ENCODE data around the gene WFDC9. TPM values are rescaled to one million over a fixed set of nuclear protein-coding genes. Genes with fewer than 3 reads are reported as not detected.
"Not testable (repeated sequence)": the region's sequence is repeated elsewhere in the genome, so short reads cannot be mapped to it uniquely, and the experiment has no call there.

The WFDC9 gene
- not detected for total RNA-seq (ENCODE audit: unreplicated experiment)
- long read RNA-seq = 0 reads

DNA sequence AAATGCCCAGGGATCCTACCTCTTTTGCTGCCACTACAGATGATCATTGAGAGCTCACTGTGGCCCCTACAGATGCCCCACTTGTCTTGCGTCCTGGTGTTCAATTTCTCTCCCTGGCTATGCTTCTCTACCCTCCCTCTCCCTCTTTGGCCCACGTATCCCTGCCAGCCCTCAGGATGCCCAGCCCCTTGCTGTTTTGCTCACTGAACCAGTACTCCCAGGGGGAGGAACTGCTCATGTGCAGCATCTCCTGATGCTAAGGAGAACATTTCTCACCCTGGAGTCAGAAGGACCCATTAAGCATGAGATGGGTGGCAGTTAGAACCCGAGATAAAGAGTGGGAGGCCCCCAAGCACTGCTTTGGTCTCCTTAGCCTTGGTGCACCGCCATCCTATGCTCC is at the start of gene WFDC9:
TSS of gene WFDC9 (minus strand) at position 101 of the 400 bp plus-strand sequence. CDS start 21,103 bp downstream, outside the sequence.
- DNase-seq = no peak
- no peaks in the 10 kb centered on the region for H3K9me3 Mint-ChIP-seq (ENCODE audit: unreplicated experiment)
- H3K27ac Mint-ChIP-seq (ENCODE audit: unreplicated experiment) = no peak within 1 kb of the TSS
- no peaks in the 10 kb centered on the region for H3K4me1 Mint-ChIP-seq (ENCODE audit: low read depth, unreplicated experiment)
- peaks cover 3% of the 10 kb centered on the region for H3K27me3 Mint-ChIP-seq (ENCODE audit: unreplicated experiment)
- H3K4me3 Mint-ChIP-seq (ENCODE audit: unreplicated experiment) = no peak within 1 kb of the TSS
- H3K36me3 Mint-ChIP-seq (ENCODE audit: unreplicated experiment) = no peaks in the 10 kb centered on the region
- TF ChIP-seq, protein P1, sequence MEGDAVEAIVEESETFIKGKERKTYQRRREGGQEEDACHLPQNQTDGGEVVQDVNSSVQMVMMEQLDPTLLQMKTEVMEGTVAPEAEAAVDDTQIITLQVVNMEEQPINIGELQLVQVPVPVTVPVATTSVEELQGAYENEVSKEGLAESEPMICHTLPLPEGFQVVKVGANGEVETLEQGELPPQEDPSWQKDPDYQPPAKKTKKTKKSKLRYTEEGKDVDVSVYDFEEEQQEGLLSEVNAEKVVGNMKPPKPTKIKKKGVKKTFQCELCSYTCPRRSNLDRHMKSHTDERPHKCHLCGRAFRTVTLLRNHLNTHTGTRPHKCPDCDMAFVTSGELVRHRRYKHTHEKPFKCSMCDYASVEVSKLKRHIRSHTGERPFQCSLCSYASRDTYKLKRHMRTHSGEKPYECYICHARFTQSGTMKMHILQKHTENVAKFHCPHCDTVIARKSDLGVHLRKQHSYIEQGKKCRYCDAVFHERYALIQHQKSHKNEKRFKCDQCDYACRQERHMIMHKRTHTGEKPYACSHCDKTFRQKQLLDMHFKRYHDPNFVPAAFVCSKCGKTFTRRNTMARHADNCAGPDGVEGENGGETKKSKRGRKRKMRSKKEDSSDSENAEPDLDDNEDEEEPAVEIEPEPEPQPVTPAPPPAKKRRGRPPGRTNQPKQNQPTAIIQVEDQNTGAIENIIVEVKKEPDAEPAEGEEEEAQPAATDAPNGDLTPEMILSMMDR (IDR thresholded peaks at IDR 0.05; ENCODE audit: partially characterized antibody, unreplicated experiment) = no peak

DNA sequence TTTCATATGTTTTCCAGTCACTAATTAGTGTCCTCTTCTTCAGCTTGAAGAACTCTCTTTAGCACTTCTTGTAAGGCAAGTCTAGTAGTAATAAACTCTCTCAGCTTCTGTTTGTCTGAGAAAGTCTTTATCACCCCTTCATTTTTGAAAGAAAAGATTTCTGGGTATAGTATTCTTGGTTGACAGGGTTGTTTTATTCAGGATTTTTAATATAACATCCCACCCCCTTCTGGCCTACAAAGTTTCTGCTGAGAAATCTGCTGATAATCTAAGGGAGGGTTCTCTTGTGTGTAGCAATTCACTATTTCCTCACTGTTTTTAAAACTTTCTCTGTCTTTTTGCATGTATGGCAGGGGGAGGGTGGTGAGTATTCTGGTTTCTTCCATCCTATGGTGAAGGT is 48.6 kb upstream of the WFDC9 start:
- TF ChIP-seq, protein P1 (IDR thresholded peaks at IDR 0.05; ENCODE audit: partially characterized antibody, unreplicated experiment) = no peak

DNA sequence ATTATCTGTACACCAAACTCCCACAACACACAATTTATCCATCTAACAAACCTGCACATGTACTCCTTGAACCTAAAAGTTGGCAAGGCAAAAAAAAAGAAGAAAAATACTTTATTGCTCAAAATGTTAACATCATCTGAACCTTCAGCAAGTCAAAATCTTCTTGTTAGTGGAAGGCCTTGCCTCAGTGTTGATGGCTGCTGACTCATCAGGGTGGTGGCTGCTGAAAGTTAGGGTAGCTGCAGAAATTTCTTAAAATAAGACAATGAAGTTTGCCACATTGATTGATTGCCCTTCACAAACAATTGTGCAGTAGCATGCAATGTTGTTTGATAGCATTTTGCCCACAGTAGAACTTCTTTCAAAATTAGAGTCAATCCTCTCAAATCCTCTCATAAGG is 41.7 kb upstream of the WFDC9 start:
- Mint-ChIP-seq H3K9me3 (ENCODE audit: unreplicated experiment) (no peaks in the 10 kb centered on the region), H3K36me3 (ENCODE audit: unreplicated experiment) (peaks cover 5% of the 10 kb centered on the region), H3K4me3 (ENCODE audit: unreplicated experiment) (no peak overlapping the region), H3K4me1 (ENCODE audit: low read depth, unreplicated experiment) (no peaks in the 10 kb centered on the region), H3K27me3 (ENCODE audit: unreplicated experiment) (no peaks in the 10 kb centered on the region), H3K27ac (ENCODE audit: unreplicated experiment) (no peak overlapping the region)
- DNase-seq = no peak
- TF ChIP-seq, protein P1 (IDR thresholded peaks at IDR 0.05; ENCODE audit: partially characterized antibody, unreplicated experiment) = no peak

More for the DNA sequence above, 48.6 kb upstream of the WFDC9 start:
- H3K27ac Mint-ChIP-seq (ENCODE audit: unreplicated experiment) = no peak overlapping the region
- H3K27me3 Mint-ChIP-seq (ENCODE audit: unreplicated experiment) = no peaks in the 10 kb centered on the region
- H3K4me3 Mint-ChIP-seq (ENCODE audit: unreplicated experiment) = no peak overlapping the region
- no peaks in the 10 kb centered on the region for H3K9me3 Mint-ChIP-seq (ENCODE audit: unreplicated experiment)
- DNase-seq = no peak
- H3K36me3 Mint-ChIP-seq (ENCODE audit: unreplicated experiment) = peaks cover 16% of the 10 kb centered on the region
- no peaks in the 10 kb centered on the region for H3K4me1 Mint-ChIP-seq (ENCODE audit: low read depth, unreplicated experiment)

DNA sequence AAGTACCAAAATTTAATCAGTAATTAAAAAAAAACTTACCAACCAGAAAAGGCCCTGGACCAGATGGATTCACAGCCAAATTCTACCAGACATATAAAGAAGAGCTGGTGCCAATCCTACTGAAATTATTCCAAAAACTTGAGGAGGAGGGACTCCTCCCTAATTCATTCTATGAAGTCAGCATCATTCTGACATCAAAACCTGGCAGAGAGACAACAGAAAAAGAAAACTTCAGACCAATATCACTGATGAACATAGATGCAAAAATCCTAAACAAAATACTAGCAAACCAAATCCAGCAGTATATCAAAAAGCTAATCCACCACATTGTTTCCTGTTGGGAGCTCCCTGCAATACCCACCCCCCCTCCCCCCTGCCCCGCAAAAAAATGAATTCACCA is 39.1 kb upstream of the WFDC9 start, which contains the start of gene WFDC11:
TSS of gene WFDC11 (minus strand) at position 101 of the 400 bp plus-strand sequence. CDS start 19,639 bp downstream, outside the sequence.
- Mint-ChIP-seq H3K9me3 (ENCODE audit: unreplicated experiment) (no peaks in the 10 kb centered on the region), H3K27ac (ENCODE audit: unreplicated experiment) (no peak within 1 kb of the TSS), H3K4me1 (ENCODE audit: low read depth, unreplicated experiment) (no peaks in the 10 kb centered on the region), H3K4me3 (ENCODE audit: unreplicated experiment) (no peak within 1 kb of the TSS), H3K36me3 (ENCODE audit: unreplicated experiment) (no peaks in the 10 kb centered on the region), H3K27me3 (ENCODE audit: unreplicated experiment) (peaks cover 2% of the 10 kb centered on the region)
- no peak for DNase-seq
- TF ChIP-seq, protein P1 (IDR thresholded peaks at IDR 0.05; ENCODE audit: partially characterized antibody, unreplicated experiment) = no peak

DNA sequence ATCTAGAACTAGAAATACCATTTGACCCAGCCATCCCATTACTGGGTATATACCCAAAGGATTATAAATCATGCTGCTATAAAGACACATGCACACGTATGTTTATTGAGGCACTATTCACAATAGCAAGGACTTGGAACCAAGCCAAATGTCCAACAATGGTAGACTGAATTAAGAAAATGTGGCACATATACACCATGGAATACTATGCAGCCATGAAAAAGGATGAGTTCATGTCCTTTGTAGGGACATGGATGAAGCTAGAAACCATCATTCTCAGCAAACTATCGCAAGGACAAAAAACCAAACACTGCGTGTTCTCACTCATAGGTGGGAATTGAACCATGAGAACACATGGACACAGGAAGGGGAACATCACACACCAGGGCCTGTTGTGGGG is 26.0 kb upstream of the WFDC9 start:
- DNase-seq; H3K4me3 Mint-ChIP-seq (ENCODE audit: unreplicated experiment); H3K27me3 Mint-ChIP-seq (ENCODE audit: unreplicated experiment); H3K9me3 Mint-ChIP-seq (ENCODE audit: unreplicated experiment); H3K4me1 Mint-ChIP-seq (ENCODE audit: low read depth, unreplicated experiment); H3K27ac Mint-ChIP-seq (ENCODE audit: unreplicated experiment); H3K36me3 Mint-ChIP-seq (ENCODE audit: unreplicated experiment): not testable (repeated sequence)

DNA sequence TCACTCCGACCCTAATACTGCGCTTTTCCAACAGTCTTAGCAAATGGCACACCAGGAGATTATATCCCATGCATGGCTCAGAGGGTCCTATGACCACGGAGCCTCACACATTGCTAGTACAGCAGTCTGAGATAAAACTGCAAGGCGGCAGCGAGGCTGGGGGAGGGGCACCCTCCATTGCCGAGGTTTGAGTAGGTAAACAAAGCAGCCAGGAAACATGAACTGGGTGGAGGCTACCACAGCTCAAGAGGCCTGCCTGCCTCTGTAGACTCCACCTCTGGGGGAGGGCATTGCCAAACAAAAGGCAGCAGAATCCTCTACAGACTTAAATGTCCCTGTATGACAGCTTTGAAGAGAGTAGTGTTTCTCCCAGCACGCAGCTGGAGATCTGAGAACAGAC is 20.6 kb upstream of the WFDC9 start:
- not testable (repeated sequence) for H3K27me3 Mint-ChIP-seq (ENCODE audit: unreplicated experiment); H3K27ac Mint-ChIP-seq (ENCODE audit: unreplicated experiment); DNase-seq; H3K4me1 Mint-ChIP-seq (ENCODE audit: low read depth, unreplicated experiment); H3K36me3 Mint-ChIP-seq (ENCODE audit: unreplicated experiment); H3K4me3 Mint-ChIP-seq (ENCODE audit: unreplicated experiment); H3K9me3 Mint-ChIP-seq (ENCODE audit: unreplicated experiment)
